Stomach (tissue), 9 donors: ENCODE results near the gene LCA5. TPM values are rescaled to one million over a fixed set of nuclear protein-coding genes. Genes with fewer than 3 reads are reported as not detected.

Experiments
- DNase-seq, 2 donors: peaks; one replicate each; pipeline versions ENCODE4 v3.0.0 to v3.0.0-alpha.2; 2013 to 2019
- H3K27ac ChIP-seq, 5 donors: fragments of 200-600 bp in 4 of 5; sonication (generic) in 4 of 5; one replicate each; pipeline ENCODE4 v1.5.1; 2013 to 2019; ENCODE audit warnings: mild to moderate bottlenecking in 1 of 5, moderate library complexity in 1 of 5
- H3K27me3 ChIP-seq, 3 donors: fragments of 200-600 bp; sonication (generic); one replicate each; pipeline ENCODE4 v1.5.1; 2017 to 2019; ENCODE audit warnings: mixed run types in 1 of 3
- H3K36me3 ChIP-seq, 4 donors: fragments of 200-600 bp; sonication (generic); 1 replicate in 3 of 4; 2 replicates in 1 of 4; pipeline ENCODE4 v1.5.1; 2016 to 2019
- H3K4me1 ChIP-seq, 4 donors: fragments of 200-600 bp; sonication (generic); one replicate each; pipeline ENCODE4 v1.5.1; 2016 to 2019
- H3K4me3 ChIP-seq, 4 donors: fragments of 200-600 bp; sonication (generic) in 3 of 4; one replicate each; pipeline ENCODE4 v1.5.1; 2016 to 2019; ENCODE audit warnings: mild to moderate bottlenecking in 1 of 4
- H3K9me3 ChIP-seq, 4 donors: fragments of 200-600 bp; sonication (generic); one replicate each; pipeline ENCODE4 v1.5.1; 2016 to 2019
- CTCF ChIP-seq, 7 experiments: fragments of 450-650 bp in 4 of 7; fragments of 200-600 bp in 3 of 7; sonication (generic) in 3 of 7; IDR thresholded peaks; one replicate each; pipeline ENCODE4 v1.5.1; 2016 to 2019; ENCODE audit warnings: antibody characterized with exemption in 7 of 7, control low read depth in 2 of 7, mild to moderate bottlenecking in 1 of 7
- EP300 ChIP-seq: sonication (generic); formaldehyde crosslinking; IDR thresholded peaks from one replicate; pipeline ENCODE4 v1.6.1; 2017; ENCODE audit warnings: antibody characterized with exemption
- POLR2A ChIP-seq, 4 donors: fragments of 450-650 bp; IDR thresholded peaks; one replicate each; pipeline ENCODE4 v1.6.1; 2016; ENCODE audit warnings: antibody characterized with exemption in 4 of 4, control low read depth in 2 of 4, mild to moderate bottlenecking in 1 of 4, moderate library complexity in 1 of 4
- POLR2AphosphoS5 ChIP-seq, 3 donors: sonication (generic); formaldehyde crosslinking; IDR thresholded peaks; one replicate each; pipeline ENCODE4 v1.6.1; 2016; ENCODE audit warnings: antibody characterized with exemption in 3 of 3
- WGBS, 5 donors: extraction: QIAGEN DNeasy Blood & Tissue Kit in 3 of 5; methylation state at CpG; one replicate each; pipeline versions ENCODE4 v1.1.5 to v1.1.7; 2013 to 2018; 5-methylcytosine and 5-hydroxymethylcytosine counted together
- intact Hi-C: fragments of 100-400 bp; cut with DNase I; formaldehyde crosslinking; loops from one replicate; pipeline ENCODE4 v1.15.1; 2023; ENCODE audit warnings: low total_unique reads
- polyA plus RNA-seq, 3 donors: library from polyadenylated mRNA; stranded (reverse); fragments of 200-250 nt; gene quantifications; one replicate each; pipeline ENCODE4 v1.2.3, GENCODE V29; 2013
- small RNA-seq, 4 donors: library from RNA; depleted of rRNA; stranded (forward); fragments of <200 nt; gene quantifications; one replicate each; pipeline ENCODE3, GENCODE V24; 2016
- total RNA-seq, 5 donors: library from RNA; depleted of rRNA; stranded (reverse); fragments of >200 nt; gene quantifications; one replicate each; pipeline versions ENCODE4 v1.1.0 to v1.2.3, GENCODE V29; 2014 to 2016
- donor health status: healthy with polysubstance abuse.
- donor health status: Bipolar disorder and iron deficiency.
- donor health status: healthy.

LCA5 gene
- total and polyA plus RNA-seq, 8 donors, result under 0.01 to 9.5 (median 1.3) TPM; not detected in 1

GRCh38 chr6:79440598-79440997 is 96.6 kb downstream of the LCA5 start:
- H3K27ac ChIP-seq, result no peak overlapping the region
- WGBS, 5 donors, result 46 to 73% (median 63%) methylated on average over 1 of the region's 1 CpG
- H3K9me3 ChIP-seq, result no peaks in the 10 kb centered on the region
- H3K4me1 ChIP-seq, result no peaks in the 10 kb centered on the region
- no peak for TF ChIP-seq POLR2AphosphoS5 (IDR thresholded peaks at IDR 0.05)
- no peak for TF ChIP-seq EP300
- TF ChIP-seq POLR2A (IDR thresholded peaks at IDR 0.05), result no peak
- TF ChIP-seq CTCF (IDR thresholded peaks at IDR 0.05), result no peak
- DNase-seq, result no peak
- intact Hi-C loops, result no loop called here
- no peak overlapping the region for H3K4me3 ChIP-seq
- no peaks in the 10 kb centered on the region for H3K27me3 ChIP-seq
- no peaks in the 10 kb centered on the region for H3K36me3 ChIP-seq

GRCh38 chr6:79438030-79438429 is 99.2 kb downstream of the LCA5 start:
- Histone ChIP-seq H3K36me3 (no peaks in the 10 kb centered on the region), H3K9me3 (no peaks in the 10 kb centered on the region), H3K4me3 (no peak overlapping the region), H3K27me3 (no peaks in the 10 kb centered on the region), H3K4me1 (no peaks in the 10 kb centered on the region), H3K27ac (no peak overlapping the region)
- TF ChIP-seq CTCF (IDR thresholded peaks at IDR 0.05) (no peak), POLR2A (IDR thresholded peaks at IDR 0.05) (no peak), POLR2AphosphoS5 (IDR thresholded peaks at IDR 0.05) (no peak), EP300 (no peak)
- intact Hi-C loops, result no loop called here
- DNase-seq, result peak in 1 of 2 donors; percentile 83
- WGBS, 5 donors, result 48 to 60% (median 56%) methylated on average over 2 of the region's 2 CpGs

GRCh38 chr6:79436241-79436640 is 101.0 kb downstream of the LCA5 start:
- no peak overlapping the region for H3K4me3 ChIP-seq
- 56 to 75% (median 67%) methylated on average over 2 of the region's 2 CpGs for WGBS, 5 donors
- peak in 1 of 2 donors; percentile 19 for DNase-seq

DNA sequence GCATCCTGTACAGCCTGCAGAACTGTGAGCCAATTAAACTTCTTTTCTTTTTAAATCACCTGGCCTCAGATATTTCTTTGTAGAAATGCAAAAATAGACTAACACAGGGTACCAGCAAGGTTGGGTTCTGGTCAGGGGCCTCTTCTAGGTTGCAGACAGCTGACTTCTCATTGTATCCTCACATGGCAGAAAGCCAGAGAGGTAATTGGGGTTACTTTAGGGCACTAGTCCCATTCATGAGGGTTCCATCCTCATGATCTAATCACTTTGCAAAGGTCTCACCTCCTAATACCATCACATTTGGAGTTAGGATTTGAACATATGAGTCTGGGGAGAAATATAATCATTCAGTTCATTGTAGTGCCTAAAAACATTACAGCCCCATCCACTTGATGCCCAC is 101.5 kb downstream of the LCA5 start:
- Histone ChIP-seq H3K4me3 (no peak overlapping the region), H3K9me3 (no peaks in the 10 kb centered on the region), H3K27me3 (no peaks in the 10 kb centered on the region), H3K36me3 (no peaks in the 10 kb centered on the region), H3K4me1 (no peaks in the 10 kb centered on the region), H3K27ac (no peak overlapping the region)
- TF ChIP-seq POLR2AphosphoS5 (IDR thresholded peaks at IDR 0.05) (no peak), CTCF (IDR thresholded peaks at IDR 0.05) (no peak)
- DNase-seq, result no peak
- intact Hi-C loops, result no loop called here

More at GRCh38 chr6:79436241-79436640, 101.0 kb downstream of the LCA5 start:
- intact Hi-C loops, result no loop called here
- TF ChIP-seq EP300 (no peak), CTCF (IDR thresholded peaks at IDR 0.05) (no peak), POLR2AphosphoS5 (IDR thresholded peaks at IDR 0.05) (no peak), POLR2A (IDR thresholded peaks at IDR 0.05) (no peak)
- H3K9me3 ChIP-seq, result no peaks in the 10 kb centered on the region
- no peaks in the 10 kb centered on the region for H3K36me3 ChIP-seq
- H3K27ac ChIP-seq, result no peak overlapping the region
- no peaks in the 10 kb centered on the region for H3K4me1 ChIP-seq
- no peaks in the 10 kb centered on the region for H3K27me3 ChIP-seq

Small RNAs within 50 kb of the gene (small RNA-seq; reads per million reads assigned to genes)
- 0 to 0.10 (median 0) reads per million in 4 donors for gene DBIP1

Other genes with a start within 250 kb of the LCA5 start
- 100 to 1,000 TPM in 1 of 5 donors, 10 to 100 TPM in 4; 25.1 to 225 (median 39.4) TPM for gene SH3BGRL2, start 93.9 kb upstream of the LCA5 start, total RNA-seq
- gene SH3BGRL2, start 93.9 kb upstream of the LCA5 start, polyA plus RNA-seq, result 10 to 100 TPM; 14.8 to 74.5 (median 25.2) TPM